Measurements from ENCODE around the gene SYNGR2.
"Not testable (repeated sequence)": the region's sequence is repeated elsewhere in the genome, so short reads cannot be mapped to it uniquely, and the experiment has no call there.

- TF ChIP-seq, protein P1, sequence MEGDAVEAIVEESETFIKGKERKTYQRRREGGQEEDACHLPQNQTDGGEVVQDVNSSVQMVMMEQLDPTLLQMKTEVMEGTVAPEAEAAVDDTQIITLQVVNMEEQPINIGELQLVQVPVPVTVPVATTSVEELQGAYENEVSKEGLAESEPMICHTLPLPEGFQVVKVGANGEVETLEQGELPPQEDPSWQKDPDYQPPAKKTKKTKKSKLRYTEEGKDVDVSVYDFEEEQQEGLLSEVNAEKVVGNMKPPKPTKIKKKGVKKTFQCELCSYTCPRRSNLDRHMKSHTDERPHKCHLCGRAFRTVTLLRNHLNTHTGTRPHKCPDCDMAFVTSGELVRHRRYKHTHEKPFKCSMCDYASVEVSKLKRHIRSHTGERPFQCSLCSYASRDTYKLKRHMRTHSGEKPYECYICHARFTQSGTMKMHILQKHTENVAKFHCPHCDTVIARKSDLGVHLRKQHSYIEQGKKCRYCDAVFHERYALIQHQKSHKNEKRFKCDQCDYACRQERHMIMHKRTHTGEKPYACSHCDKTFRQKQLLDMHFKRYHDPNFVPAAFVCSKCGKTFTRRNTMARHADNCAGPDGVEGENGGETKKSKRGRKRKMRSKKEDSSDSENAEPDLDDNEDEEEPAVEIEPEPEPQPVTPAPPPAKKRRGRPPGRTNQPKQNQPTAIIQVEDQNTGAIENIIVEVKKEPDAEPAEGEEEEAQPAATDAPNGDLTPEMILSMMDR (IDR thresholded peaks at IDR 0.05), result not testable (repeated sequence)
- not testable (repeated sequence) for TF ChIP-seq EP300 (IDR thresholded peaks at IDR 0.05)
These were observed 28.6 kb upstream of the SYNGR2 start for GRCh38 chr17:78139861-78140168.

Measured in tibial nerve (tissue), 4 donors.